Fibroblast of pulmonary artery (primary cell): ENCODE results near the gene DCTN4.

Experiments
- DNase-seq: peaks from one replicate; pipeline ENCODE4 v3.0.0-alpha.2; 2010; ENCODE audit warnings: low read depth
- H3K4me3 ChIP-seq: replicated peaks from 2 replicates; pipeline ENCODE4 v1.5.1; 2011; ENCODE audit warnings: low read depth, mild to moderate bottlenecking, control low read depth, low read length, moderate library complexity
- CTCF ChIP-seq: IDR thresholded peaks from 2 replicates; pipeline ENCODE4 v1.5.1; 2011; ENCODE audit warnings: mild to moderate bottlenecking, control low read depth, low read length, inconsistent platforms; ENCODE audit errors: missing control alignments

The DCTN4 gene

GRCh38 chr5:150661821-150662596 is 96.8 kb downstream of the DCTN4 start:
- no peak overlapping the region for H3K4me3 ChIP-seq

GRCh38 chr5:150661086-150661485 is 97.7 kb downstream of the DCTN4 start, which contains the start of gene MYOZ3:
Gene MYOZ3, plus strand, starts transcription at chr5:150661251. Its CDS starts 1,691 bp downstream, at chr5:150662942.
- H3K4me3 ChIP-seq: no peak within 1 kb of the TSS
- no peak for DNase-seq
- no peak for TF ChIP-seq CTCF

More at GRCh38 chr5:150661821-150662596, 96.8 kb downstream of the DCTN4 start:
- no peak for DNase-seq
- TF ChIP-seq CTCF: no peak

GRCh38 chr5:150660108-150660831 is 98.5 kb downstream of the DCTN4 start:
- no peak for DNase-seq
- H3K4me3 ChIP-seq: no peak overlapping the region
- no peak for TF ChIP-seq CTCF

- DNase-seq: no peak
- no peak overlapping the region for H3K4me3 ChIP-seq
- no peak for TF ChIP-seq CTCF
These were observed 99.3 kb downstream of the DCTN4 start for GRCh38 chr5:150659360-150660107.

GRCh38 chr5:150658699-150659265 is 100.0 kb downstream of the DCTN4 start:
- DNase-seq: no peak
- H3K4me3 ChIP-seq: no peak overlapping the region
- TF ChIP-seq CTCF: no peak
